Prostate gland (tissue), 2 donors: ENCODE data around the gene LZIC.

ENCODE experiments used
- POLR2AphosphoS5 ChIP-seq: sonication (generic); formaldehyde crosslinking; IDR thresholded peaks from one replicate; pipeline ENCODE4 v1.6.1; 2017; ENCODE audit warnings: antibody characterized with exemption
- TF ChIP-seq, protein P1 (sequence below), 4 experiments: fragments of 200-600 bp in 2 of 4; fragments of 450-650 bp in 2 of 4; sonication (generic) in 2 of 4; IDR thresholded peaks; 1 replicate in 3 of 4; 2 replicates in 1 of 4; pipeline ENCODE4 v1.5.1; 2016 to 2019; ENCODE audit warnings: antibody characterized with exemption in 4 of 4, mild to moderate bottlenecking in 2 of 4, moderate library complexity in 2 of 4

DNA sequence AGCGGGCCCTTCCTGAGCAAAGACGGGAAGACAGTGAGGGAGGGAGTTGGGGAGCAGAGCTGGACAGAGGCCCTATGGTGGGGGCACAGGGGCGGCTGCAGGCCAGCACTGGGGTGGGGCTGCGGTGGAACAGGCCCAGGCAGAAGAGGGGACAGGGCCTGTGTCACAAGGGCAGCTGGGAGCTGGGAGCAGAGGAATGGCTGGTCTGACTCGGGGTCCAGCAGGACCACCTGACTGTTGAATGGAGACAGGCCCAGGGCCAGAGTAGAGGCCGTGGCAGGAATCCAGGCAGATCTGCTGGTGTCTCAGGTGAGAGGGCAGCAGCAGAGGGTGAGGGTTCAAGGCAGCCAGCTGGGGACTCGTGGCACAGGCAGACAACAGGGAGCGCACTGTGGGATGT, 58.4 kb downstream of the LZIC start:
- TF ChIP-seq, protein P1, sequence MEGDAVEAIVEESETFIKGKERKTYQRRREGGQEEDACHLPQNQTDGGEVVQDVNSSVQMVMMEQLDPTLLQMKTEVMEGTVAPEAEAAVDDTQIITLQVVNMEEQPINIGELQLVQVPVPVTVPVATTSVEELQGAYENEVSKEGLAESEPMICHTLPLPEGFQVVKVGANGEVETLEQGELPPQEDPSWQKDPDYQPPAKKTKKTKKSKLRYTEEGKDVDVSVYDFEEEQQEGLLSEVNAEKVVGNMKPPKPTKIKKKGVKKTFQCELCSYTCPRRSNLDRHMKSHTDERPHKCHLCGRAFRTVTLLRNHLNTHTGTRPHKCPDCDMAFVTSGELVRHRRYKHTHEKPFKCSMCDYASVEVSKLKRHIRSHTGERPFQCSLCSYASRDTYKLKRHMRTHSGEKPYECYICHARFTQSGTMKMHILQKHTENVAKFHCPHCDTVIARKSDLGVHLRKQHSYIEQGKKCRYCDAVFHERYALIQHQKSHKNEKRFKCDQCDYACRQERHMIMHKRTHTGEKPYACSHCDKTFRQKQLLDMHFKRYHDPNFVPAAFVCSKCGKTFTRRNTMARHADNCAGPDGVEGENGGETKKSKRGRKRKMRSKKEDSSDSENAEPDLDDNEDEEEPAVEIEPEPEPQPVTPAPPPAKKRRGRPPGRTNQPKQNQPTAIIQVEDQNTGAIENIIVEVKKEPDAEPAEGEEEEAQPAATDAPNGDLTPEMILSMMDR (IDR thresholded peaks at IDR 0.05) = no peak
- TF ChIP-seq POLR2AphosphoS5 = no peak
